VCaP (cell line): ENCODE measurements around the gene MYLK.

Experiments used
- H3K27ac ChIP-seq: fragments of 450-650 bp; 2 replicates; pipeline ENCODE4 v1.5.1; 2017
- TF ChIP-seq, protein P1 (sequence below): fragments of 450-650 bp; conservative IDR thresholded peaks from 2 replicates; pipeline ENCODE4 v1.5.1; 2017; ENCODE audit warnings: mild to moderate bottlenecking, moderate library complexity

Gene MYLK

DNA sequence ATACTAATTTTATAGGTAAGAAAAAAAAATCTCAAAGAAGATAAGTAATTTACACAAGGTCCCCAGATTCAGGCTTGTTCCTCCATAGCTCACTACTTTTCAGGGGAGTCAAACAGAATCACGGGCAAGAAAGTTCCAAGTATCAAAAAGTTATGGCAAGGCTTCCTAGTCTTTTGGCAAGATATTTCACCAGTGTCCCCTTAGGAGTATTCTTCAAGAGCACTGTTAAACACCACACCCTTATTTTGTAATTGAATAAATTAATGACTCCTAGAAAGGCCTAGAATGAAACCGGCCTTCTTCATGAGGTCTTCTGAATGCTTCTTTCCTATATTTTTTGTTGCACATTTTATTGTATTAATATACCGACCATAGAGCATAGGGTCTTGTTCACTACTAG lies 109.7 kb downstream of the MYLK start:
- TF ChIP-seq, protein P1, sequence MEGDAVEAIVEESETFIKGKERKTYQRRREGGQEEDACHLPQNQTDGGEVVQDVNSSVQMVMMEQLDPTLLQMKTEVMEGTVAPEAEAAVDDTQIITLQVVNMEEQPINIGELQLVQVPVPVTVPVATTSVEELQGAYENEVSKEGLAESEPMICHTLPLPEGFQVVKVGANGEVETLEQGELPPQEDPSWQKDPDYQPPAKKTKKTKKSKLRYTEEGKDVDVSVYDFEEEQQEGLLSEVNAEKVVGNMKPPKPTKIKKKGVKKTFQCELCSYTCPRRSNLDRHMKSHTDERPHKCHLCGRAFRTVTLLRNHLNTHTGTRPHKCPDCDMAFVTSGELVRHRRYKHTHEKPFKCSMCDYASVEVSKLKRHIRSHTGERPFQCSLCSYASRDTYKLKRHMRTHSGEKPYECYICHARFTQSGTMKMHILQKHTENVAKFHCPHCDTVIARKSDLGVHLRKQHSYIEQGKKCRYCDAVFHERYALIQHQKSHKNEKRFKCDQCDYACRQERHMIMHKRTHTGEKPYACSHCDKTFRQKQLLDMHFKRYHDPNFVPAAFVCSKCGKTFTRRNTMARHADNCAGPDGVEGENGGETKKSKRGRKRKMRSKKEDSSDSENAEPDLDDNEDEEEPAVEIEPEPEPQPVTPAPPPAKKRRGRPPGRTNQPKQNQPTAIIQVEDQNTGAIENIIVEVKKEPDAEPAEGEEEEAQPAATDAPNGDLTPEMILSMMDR: no peak
- no peak overlapping the region for H3K27ac ChIP-seq

GRCh38 chr3:123773681-123774431 lies 110.3 kb downstream of the MYLK start:
- TF ChIP-seq, protein P1: no peak
- no peak overlapping the region for H3K27ac ChIP-seq

DNA sequence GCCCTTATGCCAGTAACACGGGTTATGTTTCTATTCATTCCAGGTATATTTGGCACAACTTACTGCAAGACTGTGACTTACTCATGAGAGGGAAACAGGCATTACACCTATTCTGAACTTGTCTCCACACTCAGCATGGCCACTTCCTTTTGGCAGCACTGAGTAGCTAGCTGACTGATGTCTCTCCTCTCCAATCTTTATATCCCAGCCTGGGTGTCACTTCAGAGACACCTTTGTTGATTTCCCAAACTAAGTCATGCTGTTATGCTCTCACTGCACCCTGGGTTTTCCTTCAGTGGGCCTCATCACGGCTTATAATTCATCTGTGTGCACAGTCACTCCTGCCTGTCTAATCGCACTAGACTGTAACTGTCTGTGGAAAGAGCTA lies 114.8 kb downstream of the MYLK start:
- H3K27ac ChIP-seq: no peak overlapping the region
- TF ChIP-seq, protein P1: no peak

- TF ChIP-seq, protein P1: no peak
- no peak overlapping the region for H3K27ac ChIP-seq
These were observed 115.4 kb downstream of the MYLK start for GRCh38 chr3:123768480-123769355.

DNA sequence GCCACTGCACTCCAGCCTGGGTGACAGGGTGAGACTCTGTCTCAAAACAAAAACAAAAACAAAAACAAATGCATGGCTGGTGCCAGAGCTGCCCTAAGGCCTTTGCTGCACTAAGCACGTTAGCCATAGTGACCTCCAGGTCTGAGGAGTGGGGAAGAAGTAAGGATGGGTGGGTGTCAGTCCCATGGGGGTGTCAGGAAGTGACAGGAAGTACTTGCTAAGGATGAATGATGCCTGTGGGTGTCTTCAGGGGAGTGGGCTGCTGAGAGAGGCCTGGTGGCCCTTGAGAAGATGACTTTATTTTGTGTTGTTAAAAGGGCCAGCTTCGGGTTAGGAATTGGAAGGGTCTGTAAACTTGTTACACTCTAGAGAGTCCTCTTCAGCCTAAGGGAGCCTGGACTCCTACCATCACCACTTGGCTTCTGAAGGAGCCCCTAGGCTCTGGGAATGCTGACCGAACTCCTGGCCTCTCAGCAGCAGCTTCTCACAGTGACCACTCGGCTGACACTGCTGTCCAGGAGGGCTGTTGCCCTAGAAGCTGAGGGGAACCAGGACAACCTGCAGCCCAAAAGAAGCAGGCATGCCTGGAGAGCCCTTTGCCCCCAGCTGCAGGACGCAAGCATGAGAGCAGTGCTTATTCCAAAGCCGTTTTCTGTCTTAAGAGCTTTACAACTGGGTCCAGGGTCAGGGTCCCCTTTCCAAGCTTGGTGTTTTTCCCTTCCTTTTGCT lies 116.4 kb downstream of the MYLK start:
- TF ChIP-seq, protein P1: no peak
- no peak overlapping the region for H3K27ac ChIP-seq

DNA sequence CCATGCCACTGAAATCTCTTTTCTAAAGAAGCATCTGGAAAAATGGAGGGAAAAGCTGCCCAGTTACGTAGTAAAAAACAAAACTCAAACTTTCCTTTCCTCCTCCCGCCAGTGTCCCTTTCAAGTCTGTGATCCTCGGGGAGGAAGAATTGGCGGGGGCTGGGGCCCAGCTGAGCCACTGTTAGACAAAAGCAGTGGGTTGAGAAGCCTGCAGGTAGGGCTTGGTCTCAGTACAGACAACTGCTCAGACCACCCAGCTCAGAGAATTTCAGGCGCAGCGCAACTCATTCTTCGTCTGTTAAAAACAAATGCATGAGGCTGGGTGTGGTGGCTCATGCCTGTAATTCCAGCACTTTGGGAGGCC lies 117.1 kb downstream of the MYLK start:
- TF ChIP-seq, protein P1: no peak
- no peak overlapping the region for H3K27ac ChIP-seq
